ENCODE results near the gene POLE3.

POLE3 gene

DNA sequence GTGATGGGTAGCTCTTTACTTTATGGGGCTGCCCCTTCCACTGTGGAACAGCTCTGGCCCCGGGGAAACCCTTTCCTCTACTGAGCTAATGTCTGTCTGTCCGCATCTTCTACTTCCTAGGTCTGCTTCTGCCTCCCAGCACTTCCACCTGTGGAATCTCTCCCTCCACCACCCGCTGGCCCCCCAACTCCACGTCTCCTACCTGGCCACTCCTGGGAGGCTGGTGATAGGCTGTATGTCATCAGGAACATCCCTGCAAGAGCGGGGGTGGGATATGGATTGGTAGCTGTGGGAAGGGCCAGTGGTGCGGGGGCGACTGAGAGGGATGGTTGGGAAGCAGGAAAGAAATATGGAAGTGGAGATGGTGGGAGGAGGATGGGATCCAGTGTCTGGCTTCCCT is 18.6 kb downstream of the POLE3 start:
- no peak overlapping the region for H3K18ac ChIP-seq (ENCODE audit: low read length)
- no peak for DNase-seq
- peaks cover 41 to 47% of the 10 kb centered on the region in 2 experiments for H3K36me3 ChIP-seq (ENCODE audit: control insufficient read depth in 1 of 2, insufficient read depth in 2 of 2, low read length in 2 of 2)
- H3K9me3 ChIP-seq (ENCODE audit: insufficient read depth, low read depth, low read length) = peaks cover 6% of the 10 kb centered on the region
- no peak overlapping the region for H3K23ac ChIP-seq (ENCODE audit: low read length)
- H2AK5ac ChIP-seq (ENCODE audit: low read length) = no peak overlapping the region
- H4K91ac ChIP-seq (ENCODE audit: low read depth, low read length) = no peak overlapping the region
- H4K12ac ChIP-seq (ENCODE audit: low read depth, low read length) = no peak overlapping the region
- H3K79me1 ChIP-seq (ENCODE audit: low read length) = no peaks in the 10 kb centered on the region
- no peak overlapping the region for H4K8ac ChIP-seq (ENCODE audit: low read depth, low read length)
- no peaks in the 10 kb centered on the region for H3K27me3 ChIP-seq (ENCODE audit: insufficient read depth, low read length)
- H3K4me1 ChIP-seq (ENCODE audit: control insufficient read depth in 1 of 2, insufficient read depth in 2 of 2, low read length in 2 of 2) = peaks cover 3 to 9% of the 10 kb centered on the region in 2 experiments
- no peak overlapping the region for H3K4me2 ChIP-seq (ENCODE audit: low read length)
- WGBS (ENCODE audit: extremely low coverage, insufficient coverage, insufficient read length) = no CpG with 5 or more reads among the region's 7 CpGs
- H2BK120ac ChIP-seq (ENCODE audit: insufficient read depth, low read length, poor library complexity) = no peak overlapping the region
- no peak overlapping the region for H3K4me3 ChIP-seq (ENCODE audit: low read depth, low read length)
- H2BK12ac ChIP-seq (ENCODE audit: low read length) = no peak overlapping the region
- no peak overlapping the region for H3K27ac ChIP-seq (ENCODE audit: low read depth, low read length)
- H3K4ac ChIP-seq (ENCODE audit: low read depth, low read length) = no peak overlapping the region
- no peak overlapping the region for H2BK5ac ChIP-seq (ENCODE audit: low read depth, low read length, poor library complexity)
- no peak overlapping the region for H3K14ac ChIP-seq (ENCODE audit: low read length)
- H2AFZ ChIP-seq (ENCODE audit: insufficient read depth, low read length, poor library complexity) = no peak overlapping the region
- no peak overlapping the region for H3K9ac ChIP-seq (ENCODE audit: low read length)
- no peaks in the 10 kb centered on the region for H3K79me2 ChIP-seq (ENCODE audit: control insufficient read depth, insufficient read depth, low read length, poor library complexity)

GRCh38 chr9:113390192-113390960 is 20.1 kb downstream of the POLE3 start:
- H3K23ac ChIP-seq (ENCODE audit: low read length) = no peak overlapping the region
- H3K9ac ChIP-seq (ENCODE audit: low read length) = no peak overlapping the region
- no peak overlapping the region for H4K8ac ChIP-seq (ENCODE audit: low read depth, low read length)
- H3K18ac ChIP-seq (ENCODE audit: low read length) = no peak overlapping the region
- H4K91ac ChIP-seq (ENCODE audit: low read depth, low read length) = no peak overlapping the region
- H4K12ac ChIP-seq (ENCODE audit: low read depth, low read length) = no peak overlapping the region
- no peak overlapping the region for H3K27ac ChIP-seq (ENCODE audit: low read depth, low read length)
- H3K79me2 ChIP-seq (ENCODE audit: control insufficient read depth, insufficient read depth, low read length, poor library complexity) = no peaks in the 10 kb centered on the region
- no peaks in the 10 kb centered on the region for H3K27me3 ChIP-seq (ENCODE audit: insufficient read depth, low read length)
- no peak overlapping the region for H2AK5ac ChIP-seq (ENCODE audit: low read length)
- no peak overlapping the region for H3K14ac ChIP-seq (ENCODE audit: low read length)
- no peak overlapping the region for H2BK12ac ChIP-seq (ENCODE audit: low read length)
- H3K36me3 ChIP-seq (ENCODE audit: control insufficient read depth in 1 of 2, insufficient read depth in 2 of 2, low read length in 2 of 2) = peaks cover 41 to 47% of the 10 kb centered on the region in 2 experiments
- peaks cover 7% of the 10 kb centered on the region for H3K9me3 ChIP-seq (ENCODE audit: insufficient read depth, low read depth, low read length)
- no peak overlapping the region for H2AFZ ChIP-seq (ENCODE audit: insufficient read depth, low read length, poor library complexity)
- no peak overlapping the region for H2BK120ac ChIP-seq (ENCODE audit: insufficient read depth, low read length, poor library complexity)
- no peak overlapping the region for H3K4me3 ChIP-seq (ENCODE audit: low read depth, low read length)
- no peak overlapping the region for H3K4me2 ChIP-seq (ENCODE audit: low read length)
- H2BK5ac ChIP-seq (ENCODE audit: low read depth, low read length, poor library complexity) = no peak overlapping the region
- H3K79me1 ChIP-seq (ENCODE audit: low read length) = no peaks in the 10 kb centered on the region
- no CpG with 5 or more reads among the region's 17 CpGs for WGBS (ENCODE audit: extremely low coverage, insufficient coverage, insufficient read length)
- H3K4me1 ChIP-seq (ENCODE audit: control insufficient read depth in 1 of 2, insufficient read depth in 2 of 2, low read length in 2 of 2) = peaks cover 0 to 6% of the 10 kb centered on the region in 2 experiments
- H3K4ac ChIP-seq (ENCODE audit: low read depth, low read length) = no peak overlapping the region
- DNase-seq = no peak

- Histone ChIP-seq H3K23ac (ENCODE audit: low read length) (no peak overlapping the region), H3K79me2 (ENCODE audit: control insufficient read depth, insufficient read depth, low read length, poor library complexity) (no peaks in the 10 kb centered on the region), H2AFZ (ENCODE audit: insufficient read depth, low read length, poor library complexity) (no peak overlapping the region), H3K14ac (ENCODE audit: low read length) (no peak overlapping the region), H3K4me3 (ENCODE audit: low read depth, low read length) (no peak overlapping the region), H3K27me3 (ENCODE audit: insufficient read depth, low read length) (no peaks in the 10 kb centered on the region), H4K12ac (ENCODE audit: low read depth, low read length) (no peak overlapping the region), H3K9ac (ENCODE audit: low read length) (no peak overlapping the region), H3K36me3 (ENCODE audit: control insufficient read depth in 1 of 2, insufficient read depth in 2 of 2, low read length in 2 of 2) (peaks cover 41 to 47% of the 10 kb centered on the region in 2 experiments), H4K8ac (ENCODE audit: low read depth, low read length) (no peak overlapping the region), H2BK120ac (ENCODE audit: insufficient read depth, low read length, poor library complexity) (no peak overlapping the region), H3K4me1 (ENCODE audit: control insufficient read depth in 1 of 2, insufficient read depth in 2 of 2, low read length in 2 of 2) (peaks cover 0 to 6% of the 10 kb centered on the region in 2 experiments), H2AK5ac (ENCODE audit: low read length) (no peak overlapping the region), H2BK5ac (ENCODE audit: low read depth, low read length, poor library complexity) (no peak overlapping the region), H2BK12ac (ENCODE audit: low read length) (no peak overlapping the region), H4K91ac (ENCODE audit: low read depth, low read length) (no peak overlapping the region), H3K27ac (ENCODE audit: low read depth, low read length) (no peak overlapping the region), H3K9me3 (ENCODE audit: insufficient read depth, low read depth, low read length) (peaks cover 7% of the 10 kb centered on the region), H3K18ac (ENCODE audit: low read length) (no peak overlapping the region), H3K79me1 (ENCODE audit: low read length) (no peaks in the 10 kb centered on the region), H3K4me2 (ENCODE audit: low read length) (no peak overlapping the region), H3K4ac (ENCODE audit: low read depth, low read length) (no peak overlapping the region)
- no peak for DNase-seq
- no CpG with 5 or more reads among the region's 11 CpGs for WGBS (ENCODE audit: extremely low coverage, insufficient coverage, insufficient read length)
Observed at GRCh38 chr9:113389451-113389850, 21.0 kb downstream of the POLE3 start.

DNA sequence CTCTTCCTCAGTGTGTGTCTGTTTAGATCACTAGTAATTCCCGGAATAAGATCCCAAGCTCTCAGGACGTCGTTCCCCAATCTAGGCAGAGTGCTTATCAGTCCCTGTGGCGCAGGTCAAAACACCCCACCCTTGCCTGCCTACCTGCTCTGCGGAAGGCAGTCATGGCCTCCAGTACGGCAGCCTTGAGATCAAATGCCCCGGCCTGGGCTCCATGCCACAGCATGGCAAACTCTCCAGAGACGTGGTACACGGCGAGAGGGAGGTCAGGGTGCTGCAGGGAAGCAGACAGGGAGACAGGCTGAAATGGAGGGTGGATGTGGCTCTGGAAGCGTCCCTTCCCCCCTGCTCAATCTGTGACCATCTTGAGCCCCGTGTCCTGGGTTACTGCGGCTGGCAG is 21.6 kb downstream of the POLE3 start:
- no peak overlapping the region for H4K8ac ChIP-seq (ENCODE audit: low read depth, low read length)
- WGBS (ENCODE audit: extremely low coverage, insufficient coverage, insufficient read length) = no CpG with 5 or more reads among the region's 13 CpGs
- no peak overlapping the region for H3K9ac ChIP-seq (ENCODE audit: low read length)
- no peak overlapping the region for H3K4me2 ChIP-seq (ENCODE audit: low read length)
- no peak overlapping the region for H3K4me3 ChIP-seq (ENCODE audit: low read depth, low read length)
- peaks cover 0 to 6% of the 10 kb centered on the region in 2 experiments for H3K4me1 ChIP-seq (ENCODE audit: control insufficient read depth in 1 of 2, insufficient read depth in 2 of 2, low read length in 2 of 2)
- H3K18ac ChIP-seq (ENCODE audit: low read length) = no peak overlapping the region
- no peak overlapping the region for H4K12ac ChIP-seq (ENCODE audit: low read depth, low read length)
- no peak overlapping the region for H2AK5ac ChIP-seq (ENCODE audit: low read length)
- DNase-seq = no peak
- no peak overlapping the region for H3K4ac ChIP-seq (ENCODE audit: low read depth, low read length)
- H2BK5ac ChIP-seq (ENCODE audit: low read depth, low read length, poor library complexity) = no peak overlapping the region
- no peak overlapping the region for H3K27ac ChIP-seq (ENCODE audit: low read depth, low read length)
- H4K91ac ChIP-seq (ENCODE audit: low read depth, low read length) = no peak overlapping the region
- no peak overlapping the region for H2AFZ ChIP-seq (ENCODE audit: insufficient read depth, low read length, poor library complexity)
- peaks cover 41 to 47% of the 10 kb centered on the region in 2 experiments for H3K36me3 ChIP-seq (ENCODE audit: control insufficient read depth in 1 of 2, insufficient read depth in 2 of 2, low read length in 2 of 2)
- no peak overlapping the region for H2BK120ac ChIP-seq (ENCODE audit: insufficient read depth, low read length, poor library complexity)
- no peaks in the 10 kb centered on the region for H3K27me3 ChIP-seq (ENCODE audit: insufficient read depth, low read length)
- H3K79me1 ChIP-seq (ENCODE audit: low read length) = no peaks in the 10 kb centered on the region
- H3K9me3 ChIP-seq (ENCODE audit: insufficient read depth, low read depth, low read length) = peaks cover 7% of the 10 kb centered on the region
- H3K14ac ChIP-seq (ENCODE audit: low read length) = no peak overlapping the region
- H3K79me2 ChIP-seq (ENCODE audit: control insufficient read depth, insufficient read depth, low read length, poor library complexity) = no peaks in the 10 kb centered on the region
- H2BK12ac ChIP-seq (ENCODE audit: low read length) = no peak overlapping the region
- H3K23ac ChIP-seq (ENCODE audit: low read length) = no peak overlapping the region

Measured in trophoblast cell (in vitro differentiated cells and primary cell).